NCI-H2029 treated with DMSO at 0.1 percent for 48 hours (cell line): ENCODE data around the gene NCAPD3.

Experiments used
- DNase-seq: peaks from one replicate; lab custom pipeline; 2025; lab: John Stamatoyannopoulos, UW

Gene NCAPD3

GRCh38 chr11:134253188-134253993 lies 29.6 kb upstream of the NCAPD3 start, which contains the start of the genes ACAD8 and THYN1:
TSS of gene ACAD8 (plus strand) at chr11:134253568. CDS start at chr11:134253601, 33 bp downstream.
TSS of gene THYN1 (minus strand) at chr11:134253352. CDS start at chr11:134252882, 470 bp downstream.
- DNase-seq, result peak; percentile 89

- DNase-seq, result peak; percentile 21
Observed at GRCh38 chr11:134252346-134253187, 28.8 kb upstream of the NCAPD3 start.

GRCh38 chr11:134250675-134251074 lies 26.9 kb upstream of the NCAPD3 start:
- DNase-seq, result no peak

GRCh38 chr11:134250246-134250645 lies 26.5 kb upstream of the NCAPD3 start:
- DNase-seq, result no peak

GRCh38 chr11:134248910-134249480 lies 25.2 kb upstream of the NCAPD3 start:
- no peak for DNase-seq

GRCh38 chr11:134246678-134247077 lies 22.9 kb upstream of the NCAPD3 start:
- no peak for DNase-seq

- no peak for DNase-seq
Observed at GRCh38 chr11:134246100-134246499, 22.3 kb upstream of the NCAPD3 start.

GRCh38 chr11:134245434-134245833 lies 21.7 kb upstream of the NCAPD3 start:
- no peak for DNase-seq

- no peak for DNase-seq
Observed at GRCh38 chr11:134244593-134244992, 20.8 kb upstream of the NCAPD3 start.

- DNase-seq, result no peak
Observed at GRCh38 chr11:134243913-134244312, 20.1 kb upstream of the NCAPD3 start.

GRCh38 chr11:134242376-134242775 lies 18.6 kb upstream of the NCAPD3 start:
- no peak for DNase-seq

- DNase-seq, result no peak
Observed at GRCh38 chr11:134240592-134240991, 16.8 kb upstream of the NCAPD3 start.

- DNase-seq, result no peak
Observed at GRCh38 chr11:134238956-134239355, 15.2 kb upstream of the NCAPD3 start.

GRCh38 chr11:134237557-134237922 lies 13.8 kb upstream of the NCAPD3 start:
- DNase-seq, result no peak

- DNase-seq, result no peak
Observed at GRCh38 chr11:134236834-134237556, 13.2 kb upstream of the NCAPD3 start.

- DNase-seq, result no peak
Observed at GRCh38 chr11:134235399-134235798, 11.6 kb upstream of the NCAPD3 start.

GRCh38 chr11:134233729-134234179 lies 10.0 kb upstream of the NCAPD3 start:
- DNase-seq, result no peak

GRCh38 chr11:134231958-134232659 lies 8.3 kb upstream of the NCAPD3 start:
- DNase-seq, result no peak

- no peak for DNase-seq
Observed at GRCh38 chr11:134230339-134230738, 6.6 kb upstream of the NCAPD3 start.

- DNase-seq, result no peak
Observed at GRCh38 chr11:134229126-134229790, 5.5 kb upstream of the NCAPD3 start.

- DNase-seq, result no peak
Observed at GRCh38 chr11:134228625-134229024, 4.9 kb upstream of the NCAPD3 start.
